HG03135 (cell line): ENCODE measurements around the gene SPATA31D1.

Experiments
- ATAC-seq: cut with Tn5 transposase; IDR thresholded peaks from one replicate; pipeline ENCODE4 v1.9.1; 2021; ENCODE audit warnings: mild to moderate bottlenecking, moderate library complexity; ENCODE audit not compliant: unreplicated experiment

Gene SPATA31D1

GRCh38 chr9:82021198-82021597 lies 32.6 kb downstream of the SPATA31D1 start:
- no peak for ATAC-seq

DNA sequence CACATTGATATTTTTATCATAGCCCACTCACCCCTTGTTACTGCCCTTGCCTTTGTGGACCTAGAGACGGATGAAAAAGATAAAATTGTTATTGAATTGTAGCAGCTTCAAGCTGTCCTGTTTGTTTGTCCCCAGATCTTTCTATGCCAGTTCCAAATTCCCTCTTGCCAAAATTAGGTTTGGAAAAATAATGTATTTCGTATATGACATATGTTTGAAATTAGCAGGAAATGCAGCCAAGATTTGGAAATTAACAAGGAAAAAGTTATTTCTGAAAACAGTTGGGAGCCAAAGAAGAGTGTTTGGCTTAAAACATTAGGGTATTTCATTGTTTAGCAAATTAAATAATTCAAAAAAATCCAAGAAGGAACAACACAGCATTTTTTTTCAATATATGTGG lies 33.5 kb downstream of the SPATA31D1 start:
- no peak for ATAC-seq

GRCh38 chr9:82024908-82025307 lies 36.3 kb downstream of the SPATA31D1 start:
- ATAC-seq = no peak

DNA sequence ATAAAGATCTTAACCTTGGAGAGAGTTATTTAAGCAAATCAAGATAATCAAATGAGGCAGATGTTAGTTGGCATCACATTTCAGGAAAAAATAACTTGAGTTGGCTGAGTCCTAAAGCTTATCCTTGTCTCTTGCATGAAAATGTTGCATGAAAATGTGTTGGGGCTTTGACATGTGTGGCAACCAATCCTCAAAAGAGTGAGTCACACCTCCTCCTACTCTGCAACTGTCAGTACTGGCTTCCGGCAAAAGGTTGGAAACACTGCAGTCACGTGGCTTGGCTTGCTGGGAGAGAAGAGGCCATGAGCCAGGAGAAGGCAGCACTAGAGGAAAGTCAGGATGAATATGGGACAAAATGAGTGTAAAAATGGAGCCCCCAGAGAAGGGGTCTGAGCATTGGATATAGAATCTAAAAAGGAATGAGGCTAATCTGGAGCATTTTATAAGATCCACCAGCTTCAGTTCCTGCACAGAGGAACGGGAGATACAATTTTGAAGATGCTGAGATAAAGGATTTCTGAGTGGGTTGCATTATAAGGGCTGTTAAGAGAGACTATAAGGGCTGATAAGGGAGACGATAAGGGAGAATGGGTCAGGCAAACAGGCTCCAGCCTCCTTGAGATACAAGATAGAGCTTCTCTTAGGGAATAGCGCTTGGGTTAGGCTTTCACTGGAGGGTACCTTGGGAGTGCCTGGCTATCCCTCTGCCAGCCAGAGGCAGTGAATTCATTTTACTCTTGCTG lies 43.1 kb downstream of the SPATA31D1 start:
- ATAC-seq = no peak

GRCh38 chr9:82034956-82035731 lies 46.6 kb downstream of the SPATA31D1 start:
- no peak for ATAC-seq

DNA sequence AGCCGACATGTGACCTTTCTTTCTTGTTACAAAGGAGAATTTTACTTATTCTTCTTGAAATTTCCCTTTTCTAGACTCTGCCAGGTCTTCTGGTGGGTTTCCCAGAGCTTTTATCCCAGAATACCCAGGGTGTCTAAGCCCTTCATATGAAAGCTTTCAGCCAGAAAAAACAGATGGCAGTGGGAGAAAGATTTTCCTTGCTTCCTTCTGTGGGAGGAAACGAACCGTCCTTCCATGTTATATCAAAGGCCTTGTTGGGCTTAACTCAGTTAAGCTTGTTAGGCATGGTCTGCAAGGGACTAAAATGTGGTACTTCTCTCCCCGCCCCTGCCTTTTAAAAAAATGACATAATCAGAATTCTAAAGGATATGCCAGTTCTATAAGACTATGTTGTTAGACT lies 47.5 kb downstream of the SPATA31D1 start:
- no peak for ATAC-seq

DNA sequence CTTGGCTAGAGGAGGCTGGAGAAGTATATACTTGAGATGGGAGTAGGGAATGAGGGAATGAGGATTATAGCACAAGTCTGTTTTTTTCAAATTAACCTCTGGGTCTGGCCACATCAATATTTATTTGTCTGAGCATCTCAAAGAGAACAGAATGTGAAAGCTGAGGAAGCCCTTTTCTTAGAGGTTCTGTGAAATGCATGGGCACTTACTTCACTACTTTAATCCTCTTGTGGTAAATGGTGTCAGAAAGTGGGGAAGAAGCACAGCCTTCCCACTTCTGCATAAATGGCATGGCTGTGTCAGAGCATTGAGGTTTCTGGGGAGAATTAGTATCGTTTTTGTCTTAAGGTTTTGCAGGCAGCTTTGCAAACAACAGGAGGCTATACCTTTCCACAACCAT lies 48.6 kb downstream of the SPATA31D1 start:
- ATAC-seq = no peak

- ATAC-seq = no peak
Observed at GRCh38 chr9:82038897-82039296, 50.3 kb downstream of the SPATA31D1 start.
